Naive B cell (primary cell): Measurements from ENCODE around the gene UBC. TPM values are rescaled to one million over a fixed set of nuclear protein-coding genes. Genes with fewer than 3 reads are reported as not detected.
"Not testable (repeated sequence)": the region's sequence is repeated elsewhere in the genome, so short reads cannot be mapped to it uniquely, and the experiment has no call there.

Experiments used
- ATAC-seq, 2 donors: fragments of 150-1000 bp; cut with Tn5 transposase; 2 replicates each; pipeline ENCODE4 v1.10.0; 2021; ENCODE audit warnings: low read depth in 2 of 2, mild to moderate bottlenecking in 2 of 2, moderate library complexity in 2 of 2
- DNase-seq: peaks from one replicate; pipeline ENCODE4 v3.0.0; 2022
- H3K27ac Mint-ChIP-seq, 6 donors: one replicate each; pipeline ENCODE4 v1.8.0; 2020 to 2022; ENCODE audit warnings: mild to moderate bottlenecking in 6 of 6, mixed read lengths in 6 of 6, moderate library complexity in 5 of 6, inconsistent platforms in 2 of 6
- H3K27me3 Mint-ChIP-seq, 3 donors: one replicate each; pipeline ENCODE4 v1.8.0; 2021 to 2022; ENCODE audit warnings: mixed read lengths in 3 of 3, mild to moderate bottlenecking in 1 of 3
- H3K36me3 Mint-ChIP-seq, 2 donors: one replicate each; pipeline ENCODE4 v1.8.0; 2020 to 2022; ENCODE audit warnings: mixed read lengths in 2 of 2, inconsistent platforms in 1 of 2, mild to moderate bottlenecking in 1 of 2
- H3K4me1 Mint-ChIP-seq, 3 donors: one replicate each; pipeline ENCODE4 v1.8.0; 2020 to 2022; ENCODE audit warnings: mixed read lengths in 3 of 3, inconsistent platforms in 1 of 3, mild to moderate bottlenecking in 1 of 3, moderate library complexity in 1 of 3
- H3K4me3 Mint-ChIP-seq, 8 donors: one replicate each; pipeline ENCODE4 v1.8.0; 2020 to 2022; ENCODE audit warnings: mild to moderate bottlenecking in 8 of 8, mixed read lengths in 8 of 8, moderate library complexity in 8 of 8, inconsistent platforms in 2 of 8
- H3K9me3 Mint-ChIP-seq, 7 donors: one replicate each; pipeline ENCODE4 v1.8.0; 2020 to 2022; ENCODE audit warnings: mixed read lengths in 7 of 7, mild to moderate bottlenecking in 5 of 7, inconsistent platforms in 2 of 7, moderate library complexity in 1 of 7
- polyA plus RNA-seq, 6 donors: library from polyadenylated mRNA; unstranded; fragments of 300-500 nt; fragmentation: Illumina TruSeq; gene quantifications; one replicate each; pipeline ENCODE4 v1.2.3, GENCODE V29; 2021; ENCODE audit warnings: low read depth in 6 of 6

The UBC gene
- polyA plus RNA-seq, 6 donors from 2014 or later: 741 to 1,939 (median 1,380) TPM

GRCh38 chr12:124904306-124905098, 9.9 kb downstream of the UBC start:
- ATAC-seq: no peak
- Mint-ChIP-seq H3K4me1 (peaks cover 7 to 34% (median 7%) of the 10 kb centered on the region in 3 donors), H3K27ac (no peak overlapping the region), H3K36me3 (no peaks in the 10 kb centered on the region), H3K4me3 (peak overlapping the region in 1 of 8 donors; percentile 9), H3K27me3 (no peaks in the 10 kb centered on the region), H3K9me3 (no peaks in the 10 kb centered on the region)
- DNase-seq: no peak

DNA sequence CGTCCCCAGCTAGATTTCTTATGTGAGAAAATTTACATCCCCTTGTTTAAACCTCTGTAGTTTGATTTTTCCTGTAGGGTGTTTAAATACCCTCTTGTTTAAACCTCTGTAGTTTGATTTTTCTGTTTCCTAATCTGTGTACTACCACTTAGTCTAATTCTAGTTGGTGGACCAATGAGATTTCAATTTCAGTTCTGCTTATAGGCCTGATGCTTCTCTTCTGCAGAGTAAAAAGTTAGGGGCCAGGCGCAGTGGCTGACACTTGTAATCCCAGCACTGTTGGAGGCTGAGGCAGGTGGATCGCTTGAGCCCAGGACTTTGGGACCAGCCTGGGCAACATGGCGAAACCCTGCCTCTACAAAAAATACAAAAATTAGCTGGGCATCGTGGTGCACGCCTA, 11.5 kb downstream of the UBC start:
- DNase-seq (no peak), ATAC-seq (no peak)
- peak overlapping the region in 2 of 8 donors; percentile 47 to 66 for H3K4me3 Mint-ChIP-seq
- peaks cover 17 to 45% (median 19%) of the 10 kb centered on the region in 3 donors for H3K4me1 Mint-ChIP-seq
- H3K27ac Mint-ChIP-seq: peak overlapping the region in 1 of 6 donors; percentile 64
- no peaks in the 10 kb centered on the region for H3K36me3 Mint-ChIP-seq
- no peaks in the 10 kb centered on the region for H3K27me3 Mint-ChIP-seq
- peaks cover 0 to 1% (median 0%) of the 10 kb centered on the region in 7 donors for H3K9me3 Mint-ChIP-seq

- ATAC-seq (no peak), DNase-seq (no peak)
- H3K36me3 Mint-ChIP-seq: no peaks in the 10 kb centered on the region
- H3K27ac Mint-ChIP-seq: peak overlapping the region in 1 of 6 donors; percentile 10
- H3K4me1 Mint-ChIP-seq: peaks cover 16 to 42% (median 19%) of the 10 kb centered on the region in 3 donors
- peaks cover 0 to 1% (median 0%) of the 10 kb centered on the region in 7 donors for H3K9me3 Mint-ChIP-seq
- H3K4me3 Mint-ChIP-seq: peak overlapping the region in 2 of 8 donors; percentile 10 to 82
- H3K27me3 Mint-ChIP-seq: no peaks in the 10 kb centered on the region
These were observed 13.4 kb downstream of the UBC start for GRCh38 chr12:124901003-124901402.

- peaks cover 16 to 42% (median 19%) of the 10 kb centered on the region in 3 donors for H3K4me1 Mint-ChIP-seq
- not testable (repeated sequence) for DNase-seq, H3K9me3 Mint-ChIP-seq, H3K27ac Mint-ChIP-seq, H3K36me3 Mint-ChIP-seq, ATAC-seq, H3K27me3 Mint-ChIP-seq
- peak overlapping the region in 1 of 8 donors; percentile 8 for H3K4me3 Mint-ChIP-seq
These were observed 14.1 kb downstream of the UBC start for GRCh38 chr12:124900345-124900795.

- ATAC-seq (no peak), DNase-seq (no peak)
- Mint-ChIP-seq H3K9me3 (peaks cover 0 to 2% (median 0%) of the 10 kb centered on the region in 7 donors), H3K4me1 (peaks cover 16 to 45% (median 19%) of the 10 kb centered on the region in 3 donors), H3K27me3 (no peaks in the 10 kb centered on the region), H3K4me3 (peak overlapping the region in 1 of 8 donors; percentile 76), H3K27ac (peak overlapping the region in 1 of 6 donors; percentile 23), H3K36me3 (peaks cover 0 to 6% of the 10 kb centered on the region in 2 donors)
These were observed 15.5 kb downstream of the UBC start for GRCh38 chr12:124898923-124899294.

DNA sequence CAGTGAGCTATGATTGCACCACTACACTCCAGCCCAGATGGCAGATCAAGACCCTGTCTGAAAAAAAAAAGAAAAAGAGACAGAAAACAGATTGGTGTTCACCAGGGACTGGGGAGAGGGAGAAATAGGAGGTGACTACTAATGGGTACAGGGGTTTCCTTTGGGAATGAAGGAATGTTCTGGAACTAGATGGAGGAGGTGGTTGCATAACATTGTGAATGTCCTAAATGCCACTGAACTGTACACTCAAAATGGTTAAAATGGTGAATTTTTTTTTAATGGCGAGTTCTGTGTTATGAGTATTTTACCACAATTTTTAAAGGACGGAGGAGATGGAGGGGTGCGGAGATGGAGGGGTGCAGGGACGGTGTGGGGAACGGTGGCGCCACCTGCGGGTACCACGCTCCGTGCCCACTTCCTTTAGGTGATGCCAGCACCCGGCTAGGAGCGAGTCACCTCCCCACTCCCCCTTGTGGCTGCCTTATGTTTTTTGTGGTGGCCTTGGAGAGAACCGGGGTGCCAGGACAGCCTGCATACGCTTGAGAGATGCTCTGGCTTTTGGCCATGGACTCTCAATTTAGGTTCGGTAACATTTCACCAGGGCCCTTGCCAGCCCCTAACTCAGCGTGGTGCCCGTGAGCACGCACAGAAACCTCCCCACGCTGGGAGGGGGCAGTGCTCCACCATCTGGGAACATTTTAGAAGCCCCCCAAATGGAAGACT, 16.1 kb downstream of the UBC start:
- H3K27me3 Mint-ChIP-seq: no peaks in the 10 kb centered on the region
- peaks cover 0 to 6% of the 10 kb centered on the region in 2 donors for H3K36me3 Mint-ChIP-seq
- peak; percentile 85 to 92 for ATAC-seq
- peak overlapping the region in 6 of 8 donors; percentile 36 to 76 (median 63) for H3K4me3 Mint-ChIP-seq
- peak overlapping the region in 1 of 6 donors; percentile 23 for H3K27ac Mint-ChIP-seq
- H3K9me3 Mint-ChIP-seq: peaks cover 0 to 2% (median 0%) of the 10 kb centered on the region in 7 donors
- H3K4me1 Mint-ChIP-seq: peaks cover 16 to 47% (median 19%) of the 10 kb centered on the region in 3 donors
- peak; percentile 73 for DNase-seq

DNA sequence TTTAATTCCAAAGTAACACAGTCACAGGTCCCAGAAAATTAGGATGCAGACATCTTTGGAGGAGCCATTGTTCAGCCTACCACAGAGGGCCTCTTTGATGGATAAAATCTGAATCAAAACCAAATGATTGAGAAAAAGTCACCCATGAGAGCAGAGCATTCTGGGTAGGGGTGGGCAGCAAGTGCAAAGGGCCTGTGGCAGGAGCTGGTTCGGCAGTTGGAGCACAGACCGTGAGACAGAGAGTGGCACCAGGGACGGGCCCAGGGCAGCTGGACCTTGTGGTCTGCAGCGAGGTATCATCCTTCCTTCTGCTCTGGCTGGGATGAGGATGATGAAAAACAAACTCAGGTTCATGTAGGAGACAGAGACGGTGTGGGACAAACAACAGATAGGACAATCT, 18.0 kb downstream of the UBC start:
- Mint-ChIP-seq H3K4me3 (no peak overlapping the region), H3K36me3 (peaks cover 0 to 6% of the 10 kb centered on the region in 2 donors), H3K27ac (peak overlapping the region in 2 of 6 donors; percentile 75 to 84), H3K4me1 (peaks cover 16 to 30% (median 16%) of the 10 kb centered on the region in 3 donors), H3K27me3 (no peaks in the 10 kb centered on the region), H3K9me3 (peaks cover 0 to 2% (median 0%) of the 10 kb centered on the region in 7 donors)
- no peak for DNase-seq
- no peak for ATAC-seq

- Mint-ChIP-seq H3K9me3 (peaks cover 0 to 2% (median 0%) of the 10 kb centered on the region in 7 donors), H3K4me1 (peaks cover 14 to 22% (median 16%) of the 10 kb centered on the region in 3 donors), H3K36me3 (peaks cover 0 to 6% of the 10 kb centered on the region in 2 donors), H3K27ac (peak overlapping the region in 3 of 6 donors; percentile 20 to 83 (median 44)), H3K4me3 (no peak overlapping the region), H3K27me3 (no peaks in the 10 kb centered on the region)
- DNase-seq (no peak), ATAC-seq (peak; percentile 34 to 62)
These were observed 20.5 kb downstream of the UBC start for GRCh38 chr12:124893792-124894516.

- H3K27ac Mint-ChIP-seq: no peak overlapping the region
- no peaks in the 10 kb centered on the region for H3K9me3 Mint-ChIP-seq
- peaks cover 28 to 40% (median 29%) of the 10 kb centered on the region in 3 donors for H3K4me1 Mint-ChIP-seq
- no peak overlapping the region for H3K4me3 Mint-ChIP-seq
- H3K27me3 Mint-ChIP-seq: no peaks in the 10 kb centered on the region
- ATAC-seq (no peak), DNase-seq (no peak)
- H3K36me3 Mint-ChIP-seq: no peaks in the 10 kb centered on the region
These were observed 26.2 kb downstream of the UBC start for GRCh38 chr12:124888260-124888659.

GRCh38 chr12:124887766-124888165, 26.7 kb downstream of the UBC start:
- H3K9me3 Mint-ChIP-seq, H3K36me3 Mint-ChIP-seq: not testable (repeated sequence)

GRCh38 chr12:124884587-124885438, 29.6 kb downstream of the UBC start:
- Mint-ChIP-seq H3K4me1 (peaks cover 48 to 64% (median 56%) of the 10 kb centered on the region in 3 donors), H3K9me3 (no peaks in the 10 kb centered on the region), H3K4me3 (peak overlapping the region; percentile 35 to 90 (median 83)), H3K27me3 (no peaks in the 10 kb centered on the region), H3K27ac (peak overlapping the region; percentile 82 to 92 (median 91)), H3K36me3 (no peaks in the 10 kb centered on the region)
- DNase-seq (peak; percentile 74), ATAC-seq (peak; percentile 96 to 97)

More at GRCh38 chr12:124887766-124888165, 26.7 kb downstream of the UBC start:
- not testable (repeated sequence) for H3K27me3 Mint-ChIP-seq, ATAC-seq, H3K27ac Mint-ChIP-seq, H3K4me3 Mint-ChIP-seq, DNase-seq
- peaks cover 33 to 44% (median 34%) of the 10 kb centered on the region in 3 donors for H3K4me1 Mint-ChIP-seq
